SU-DHL-6 (cell line): ENCODE data around the gene C10orf71.

Experiments used
- EZH2phosphoT487 ChIP-seq: fragments of 200-600 bp; sonication (generic), shearing (Covaris generic); conservative IDR thresholded peaks from 2 replicates; pipeline ENCODE4 v1.6.1; 2018; ENCODE audit warnings: mild to moderate bottlenecking, antibody characterized with exemption, low read length, moderate library complexity, mixed read lengths
- TF ChIP-seq, protein P1 (sequence below): fragments of 200-600 bp; sonication (generic); IDR thresholded peaks from one replicate; pipeline ENCODE4 v1.5.1; 2017; ENCODE audit warnings: antibody characterized with exemption, mild to moderate bottlenecking, low read length, moderate library complexity; ENCODE audit not compliant: insufficient read depth, poor library complexity, severe bottlenecking

DNA sequence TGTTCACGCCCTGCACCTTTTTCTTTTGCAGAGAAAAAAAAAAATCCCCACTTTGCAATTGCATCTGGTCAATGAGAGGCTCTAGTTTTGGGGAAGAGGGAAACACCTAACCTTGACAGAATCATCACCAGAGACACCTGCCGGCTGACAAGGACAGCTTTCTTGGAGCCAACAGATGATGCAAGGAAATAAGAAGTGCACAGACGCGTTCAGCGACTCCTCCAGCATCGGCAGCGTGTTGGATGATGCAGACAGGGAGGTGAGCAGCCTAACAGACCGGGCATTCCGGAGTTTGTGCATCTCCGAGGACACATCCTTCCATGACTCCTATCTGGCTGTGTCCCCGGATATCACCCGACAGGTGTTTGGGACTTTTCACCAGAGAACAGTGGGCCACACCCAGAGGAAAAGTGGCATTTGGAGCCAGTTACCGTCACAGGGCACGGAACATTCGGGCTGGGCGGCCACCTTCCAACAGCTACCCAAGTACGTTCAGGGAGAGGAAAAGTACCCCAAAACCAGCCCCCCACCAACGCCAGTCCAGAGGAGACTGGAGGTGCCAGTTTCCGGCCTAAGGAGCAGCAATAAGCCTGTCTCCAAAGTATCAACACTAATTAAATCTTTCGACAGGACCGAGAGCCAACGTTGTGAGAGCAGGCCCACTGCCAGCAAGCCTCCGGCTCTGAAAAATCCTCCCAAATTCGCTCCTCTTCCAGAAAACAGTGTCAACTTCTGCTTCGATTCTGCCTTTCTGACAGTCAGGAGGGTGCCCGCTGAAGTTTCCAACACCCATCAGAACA lies 23.6 kb downstream of the C10orf71 start:
- TF ChIP-seq, protein P1, sequence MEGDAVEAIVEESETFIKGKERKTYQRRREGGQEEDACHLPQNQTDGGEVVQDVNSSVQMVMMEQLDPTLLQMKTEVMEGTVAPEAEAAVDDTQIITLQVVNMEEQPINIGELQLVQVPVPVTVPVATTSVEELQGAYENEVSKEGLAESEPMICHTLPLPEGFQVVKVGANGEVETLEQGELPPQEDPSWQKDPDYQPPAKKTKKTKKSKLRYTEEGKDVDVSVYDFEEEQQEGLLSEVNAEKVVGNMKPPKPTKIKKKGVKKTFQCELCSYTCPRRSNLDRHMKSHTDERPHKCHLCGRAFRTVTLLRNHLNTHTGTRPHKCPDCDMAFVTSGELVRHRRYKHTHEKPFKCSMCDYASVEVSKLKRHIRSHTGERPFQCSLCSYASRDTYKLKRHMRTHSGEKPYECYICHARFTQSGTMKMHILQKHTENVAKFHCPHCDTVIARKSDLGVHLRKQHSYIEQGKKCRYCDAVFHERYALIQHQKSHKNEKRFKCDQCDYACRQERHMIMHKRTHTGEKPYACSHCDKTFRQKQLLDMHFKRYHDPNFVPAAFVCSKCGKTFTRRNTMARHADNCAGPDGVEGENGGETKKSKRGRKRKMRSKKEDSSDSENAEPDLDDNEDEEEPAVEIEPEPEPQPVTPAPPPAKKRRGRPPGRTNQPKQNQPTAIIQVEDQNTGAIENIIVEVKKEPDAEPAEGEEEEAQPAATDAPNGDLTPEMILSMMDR: no peak
- no peak for TF ChIP-seq EZH2phosphoT487
